ENCODE data around the gene SLC17A2. TPM values are rescaled to one million over a fixed set of nuclear protein-coding genes. Genes with fewer than 3 reads are reported as not detected.

The SLC17A2 gene
- total and polyA plus RNA-seq, 2 donors (not counting 1 experiment from before 2014, with no cell fraction given): not detected

DNA sequence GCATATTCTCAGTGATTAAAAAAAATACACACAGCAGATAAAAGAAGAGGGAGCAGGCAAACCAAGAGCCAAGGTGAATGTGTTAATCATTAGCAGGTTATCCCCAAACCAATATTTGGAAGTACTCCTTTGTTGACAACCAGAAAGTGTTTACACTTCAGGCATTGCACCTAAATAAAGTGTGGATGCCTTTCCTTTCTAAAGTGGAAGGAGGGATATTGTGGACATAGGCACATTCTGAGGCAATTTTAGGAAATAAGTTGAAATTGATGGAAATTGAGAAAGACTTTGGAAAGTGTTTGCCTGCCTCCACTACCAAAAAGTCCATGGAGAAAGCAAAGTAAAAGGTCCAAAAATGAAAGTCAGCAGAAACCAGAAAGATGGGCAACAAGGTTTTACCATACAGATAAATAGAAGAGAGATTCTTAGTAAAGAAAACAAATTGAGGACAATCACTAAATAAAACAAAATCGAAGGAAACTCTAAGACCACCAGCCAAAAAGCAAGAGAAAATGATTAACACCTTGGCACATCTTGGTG lies 22.9 kb downstream of the SLC17A2 start:
- DNase-seq (no peak), ATAC-seq (ENCODE audit: low read depth) (no peak)
- ChIA-PET POLR2A (no interaction called here), CTCF (no interaction called here)
- intact Hi-C loops (cut with micrococcal nuclease): no loop called here
- no peaks in the 10 kb centered on the region for H3K79me2 ChIP-seq (ENCODE audit: control insufficient read depth, insufficient read depth, low read length)
- H3K4me2 ChIP-seq (replicated peaks; ENCODE audit: low read depth, low read length, poor library complexity, severe bottlenecking): no peak overlapping the region
- no CpG with 5 or more reads among the region's 1 CpG for WGBS (ENCODE audit: insufficient coverage)
- H3K27ac Mint-ChIP-seq: no peak overlapping the region
- H3K36me3 ChIP-seq (replicated peaks in 1 of 2; ENCODE audit: control extremely low read depth in 1 of 2, control insufficient read depth in 1 of 2, extremely low read depth in 1 of 2, insufficient read depth in 2 of 2, low read length in 1 of 2): no peaks in the 10 kb centered on the region
- H3K4me3 ChIP-seq (ENCODE audit: control extremely low read depth in 1 of 5, extremely low read depth in 1 of 5, insufficient read depth in 1 of 5, low read depth in 2 of 5, low read length in 4 of 5): no peak overlapping the region
- H3K27ac ChIP-seq (ENCODE audit: low read length in 2 of 2): no peak overlapping the region
- H2AFZ ChIP-seq (ENCODE audit: insufficient read depth, low read depth, low read length, poor library complexity, severe bottlenecking): no peak overlapping the region
- no peaks in the 10 kb centered on the region for H4K20me1 ChIP-seq (ENCODE audit: control insufficient read depth, insufficient read depth, low read length, poor library complexity, severe bottlenecking)
- peaks cover 0 to 3% of the 10 kb centered on the region in 2 donors for H3K4me1 ChIP-seq (ENCODE audit: control insufficient read depth in 2 of 2, insufficient read depth in 2 of 2, low read length in 2 of 2)
- H3K9me3 Mint-ChIP-seq (ENCODE audit: insufficient read depth): no peaks in the 10 kb centered on the region
- no peak overlapping the region for H3K9ac ChIP-seq (ENCODE audit: low read length)
- H3K4me3 Mint-ChIP-seq: no peak overlapping the region
- peaks cover 8% of the 10 kb centered on the region for H3K4me1 Mint-ChIP-seq
- H3K27me3 Mint-ChIP-seq: peaks cover 9% of the 10 kb centered on the region
- no peaks in the 10 kb centered on the region for H3K27me3 ChIP-seq (replicated peaks in 1 of 4; ENCODE audit: control extremely low read depth in 1 of 4, control insufficient read depth in 3 of 4, insufficient read depth in 4 of 4, low read length in 3 of 4)
- no peaks in the 10 kb centered on the region for H3K9me3 ChIP-seq (ENCODE audit: control extremely low read depth in 1 of 3, control insufficient read depth in 2 of 3, insufficient read depth in 1 of 3, low read length in 2 of 3)
- TF ChIP-seq EZH2 (IDR thresholded peaks at IDR 0.05; ENCODE audit: borderline replicate concordance, insufficient read depth, low read depth, low read length, poor library complexity, severe bottlenecking): no peak
- TF ChIP-seq, protein P1, sequence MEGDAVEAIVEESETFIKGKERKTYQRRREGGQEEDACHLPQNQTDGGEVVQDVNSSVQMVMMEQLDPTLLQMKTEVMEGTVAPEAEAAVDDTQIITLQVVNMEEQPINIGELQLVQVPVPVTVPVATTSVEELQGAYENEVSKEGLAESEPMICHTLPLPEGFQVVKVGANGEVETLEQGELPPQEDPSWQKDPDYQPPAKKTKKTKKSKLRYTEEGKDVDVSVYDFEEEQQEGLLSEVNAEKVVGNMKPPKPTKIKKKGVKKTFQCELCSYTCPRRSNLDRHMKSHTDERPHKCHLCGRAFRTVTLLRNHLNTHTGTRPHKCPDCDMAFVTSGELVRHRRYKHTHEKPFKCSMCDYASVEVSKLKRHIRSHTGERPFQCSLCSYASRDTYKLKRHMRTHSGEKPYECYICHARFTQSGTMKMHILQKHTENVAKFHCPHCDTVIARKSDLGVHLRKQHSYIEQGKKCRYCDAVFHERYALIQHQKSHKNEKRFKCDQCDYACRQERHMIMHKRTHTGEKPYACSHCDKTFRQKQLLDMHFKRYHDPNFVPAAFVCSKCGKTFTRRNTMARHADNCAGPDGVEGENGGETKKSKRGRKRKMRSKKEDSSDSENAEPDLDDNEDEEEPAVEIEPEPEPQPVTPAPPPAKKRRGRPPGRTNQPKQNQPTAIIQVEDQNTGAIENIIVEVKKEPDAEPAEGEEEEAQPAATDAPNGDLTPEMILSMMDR (IDR thresholded peaks at IDR 0.05): no peak

DNA sequence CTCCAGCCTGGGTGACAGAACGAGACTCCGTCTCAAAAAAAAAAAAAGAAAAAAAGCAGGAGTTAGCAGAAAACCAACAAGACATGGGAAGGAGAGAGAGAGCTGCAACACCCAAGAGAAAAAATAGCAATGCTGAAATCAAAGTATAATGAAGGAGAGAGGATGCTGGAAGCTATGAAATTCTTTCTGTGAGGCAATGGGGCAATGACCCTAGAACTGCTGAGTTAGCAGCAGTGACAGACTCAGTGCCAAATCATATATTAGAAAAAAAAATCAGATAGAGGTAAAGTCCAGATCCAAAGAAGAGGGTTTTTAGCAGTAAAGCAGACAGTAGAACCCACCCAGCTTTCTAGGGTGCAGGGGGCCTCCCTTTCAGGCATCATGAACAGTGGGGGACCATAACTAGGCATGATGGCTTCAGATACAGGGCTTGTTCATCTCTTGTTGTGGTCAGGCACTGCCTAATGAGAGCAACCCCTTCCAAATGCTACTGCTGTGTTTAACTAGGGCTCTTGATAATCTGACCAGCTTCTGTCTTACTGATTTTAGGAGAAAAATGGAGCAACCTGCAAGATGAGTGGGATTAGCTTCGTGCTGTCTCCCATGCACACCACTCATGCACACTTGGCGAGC lies 26.9 kb downstream of the SLC17A2 start:
- Histone ChIP-seq H3K4me3 (ENCODE audit: control extremely low read depth in 1 of 5, extremely low read depth in 1 of 5, insufficient read depth in 1 of 5, low read depth in 2 of 5, low read length in 4 of 5) (no peak overlapping the region), H2AFZ (ENCODE audit: insufficient read depth, low read depth, low read length, poor library complexity, severe bottlenecking) (no peak overlapping the region), H3K36me3 (replicated peaks in 1 of 2; ENCODE audit: control extremely low read depth in 1 of 2, control insufficient read depth in 1 of 2, extremely low read depth in 1 of 2, insufficient read depth in 2 of 2, low read length in 1 of 2) (no peaks in the 10 kb centered on the region), H3K4me1 (ENCODE audit: control insufficient read depth in 2 of 2, insufficient read depth in 2 of 2, low read length in 2 of 2) (peaks cover 3 to 6% of the 10 kb centered on the region in 2 donors), H3K9me3 (ENCODE audit: control extremely low read depth in 1 of 3, control insufficient read depth in 2 of 3, insufficient read depth in 1 of 3, low read length in 2 of 3) (no peaks in the 10 kb centered on the region), H3K27me3 (replicated peaks in 1 of 4; ENCODE audit: control extremely low read depth in 1 of 4, control insufficient read depth in 3 of 4, insufficient read depth in 4 of 4, low read length in 3 of 4) (no peaks in the 10 kb centered on the region), H3K27ac (ENCODE audit: low read length in 2 of 2) (no peak overlapping the region), H3K79me2 (ENCODE audit: control insufficient read depth, insufficient read depth, low read length) (no peaks in the 10 kb centered on the region), H3K4me2 (replicated peaks; ENCODE audit: low read depth, low read length, poor library complexity, severe bottlenecking) (no peak overlapping the region), H3K9ac (ENCODE audit: low read length) (no peak overlapping the region), H4K20me1 (ENCODE audit: control insufficient read depth, insufficient read depth, low read length, poor library complexity, severe bottlenecking) (no peaks in the 10 kb centered on the region)
- Mint-ChIP-seq H3K27me3 (peaks cover 9% of the 10 kb centered on the region), H3K4me3 (no peak overlapping the region), H3K4me1 (peaks cover 4% of the 10 kb centered on the region), H3K27ac (no peak overlapping the region), H3K9me3 (ENCODE audit: insufficient read depth) (no peaks in the 10 kb centered on the region)
- POLR2A ChIA-PET: no interaction called here
- DNase-seq (no peak), ATAC-seq (ENCODE audit: low read depth) (no peak)
- 90% methylated on average over 2 of the region's 4 CpGs for WGBS (ENCODE audit: insufficient coverage)
- CTCF ChIA-PET: no interaction called here
- intact Hi-C loops (cut with micrococcal nuclease): no loop called here
- TF ChIP-seq, protein P1 (IDR thresholded peaks at IDR 0.05): no peak
